PC-9 (cell line): Measurements from ENCODE around the gene CRACR2A.

ENCODE experiments used
- CTCF ChIP-seq: fragments of 200-600 bp; sonication (generic); conservative IDR thresholded peaks from 2 replicates; pipeline ENCODE4 v1.6.1; 2017; ENCODE audit warnings: mixed run types, antibody characterized with exemption, mild to moderate bottlenecking, moderate library complexity
- EZH2 ChIP-seq: fragments of 200-600 bp; sonication (generic); IDR thresholded peaks from 2 replicates; pipeline ENCODE4 v1.8.0; 2017; ENCODE audit warnings: antibody characterized with exemption, low read depth

- no peak for TF ChIP-seq CTCF
- TF ChIP-seq EZH2: no peak
Measured at GRCh38 chr12:3630111-3630510, 122.8 kb downstream of the CRACR2A start.
